Anterior cingulate cortex (tissue), 58 donors: ENCODE measurements around the gene DDX39B.

ENCODE experiments used
- DNase-seq, 58 donors: peaks; one replicate each; lab custom pipeline; 2025; lab: John Stamatoyannopoulos, UW

DDX39B gene

DNA sequence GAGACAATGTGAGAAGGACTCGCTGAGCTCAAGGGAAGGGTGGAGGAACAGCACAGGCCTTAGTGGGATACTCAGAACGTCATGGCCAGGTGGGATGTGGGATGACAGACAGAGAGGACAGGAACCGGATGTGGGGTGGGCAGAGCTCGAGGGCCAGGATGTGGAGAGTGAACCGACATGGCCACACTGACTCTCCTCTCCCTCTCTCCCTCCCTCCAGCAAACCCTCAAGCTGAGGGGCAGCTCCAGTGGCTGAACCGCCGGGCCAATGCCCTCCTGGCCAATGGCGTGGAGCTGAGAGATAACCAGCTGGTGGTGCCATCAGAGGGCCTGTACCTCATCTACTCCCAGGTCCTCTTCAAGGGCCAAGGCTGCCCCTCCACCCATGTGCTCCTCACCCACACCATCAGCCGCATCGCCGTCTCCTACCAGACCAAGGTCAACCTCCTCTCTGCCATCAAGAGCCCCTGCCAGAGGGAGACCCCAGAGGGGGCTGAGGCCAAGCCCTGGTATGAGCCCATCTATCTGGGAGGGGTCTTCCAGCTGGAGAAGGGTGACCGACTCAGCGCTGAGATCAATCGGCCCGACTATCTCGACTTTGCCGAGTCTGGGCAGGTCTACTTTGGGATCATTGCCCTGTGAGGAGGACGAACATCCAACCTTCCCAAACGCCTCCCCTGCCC lies 35.2 kb upstream of the DDX39B start:
- DNase-seq, result peak in 1 of 58 donors; percentile 80

DNA sequence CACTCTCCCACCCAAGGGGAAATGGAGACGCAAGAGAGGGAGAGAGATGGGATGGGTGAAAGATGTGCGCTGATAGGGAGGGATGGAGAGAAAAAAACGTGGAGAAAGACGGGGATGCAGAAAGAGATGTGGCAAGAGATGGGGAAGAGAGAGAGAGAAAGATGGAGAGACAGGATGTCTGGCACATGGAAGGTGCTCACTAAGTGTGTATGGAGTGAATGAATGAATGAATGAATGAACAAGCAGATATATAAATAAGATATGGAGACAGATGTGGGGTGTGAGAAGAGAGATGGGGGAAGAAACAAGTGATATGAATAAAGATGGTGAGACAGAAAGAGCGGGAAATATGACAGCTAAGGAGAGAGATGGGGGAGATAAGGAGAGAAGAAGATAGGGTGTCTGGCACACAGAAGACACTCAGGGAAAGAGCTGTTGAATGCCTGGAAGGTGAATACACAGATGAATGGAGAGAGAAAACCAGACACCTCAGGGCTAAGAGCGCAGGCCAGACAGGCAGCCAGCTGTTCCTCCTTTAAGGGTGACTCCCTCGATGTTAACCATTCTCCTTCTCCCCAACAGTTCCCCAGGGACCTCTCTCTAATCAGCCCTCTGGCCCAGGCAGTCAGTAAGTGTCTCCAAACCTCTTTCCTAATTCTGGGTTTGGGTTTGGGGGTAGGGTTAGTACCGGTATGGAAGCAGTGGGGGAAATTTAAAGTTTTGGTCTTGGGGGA lies 34.3 kb upstream of the DDX39B start:
- DNase-seq, result no peak

DNA sequence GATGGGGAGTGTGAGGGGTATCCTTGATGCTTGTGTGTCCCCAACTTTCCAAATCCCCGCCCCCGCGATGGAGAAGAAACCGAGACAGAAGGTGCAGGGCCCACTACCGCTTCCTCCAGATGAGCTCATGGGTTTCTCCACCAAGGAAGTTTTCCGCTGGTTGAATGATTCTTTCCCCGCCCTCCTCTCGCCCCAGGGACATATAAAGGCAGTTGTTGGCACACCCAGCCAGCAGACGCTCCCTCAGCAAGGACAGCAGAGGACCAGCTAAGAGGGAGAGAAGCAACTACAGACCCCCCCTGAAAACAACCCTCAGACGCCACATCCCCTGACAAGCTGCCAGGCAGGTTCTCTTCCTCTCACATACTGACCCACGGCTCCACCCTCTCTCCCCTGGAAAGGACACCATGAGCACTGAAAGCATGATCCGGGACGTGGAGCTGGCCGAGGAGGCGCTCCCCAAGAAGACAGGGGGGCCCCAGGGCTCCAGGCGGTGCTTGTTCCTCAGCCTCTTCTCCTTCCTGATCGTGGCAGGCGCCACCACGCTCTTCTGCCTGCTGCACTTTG lies 33.6 kb upstream of the DDX39B start, which contains the start of gene TNF:
Gene TNF (plus strand): TSS at position 231 of the 567 bp plus-strand sequence. CDS start 177 bp downstream, at position 408.
- DNase-seq, result peak in 13 of 58 donors; percentile 1 to 35 (median 13)

DNA sequence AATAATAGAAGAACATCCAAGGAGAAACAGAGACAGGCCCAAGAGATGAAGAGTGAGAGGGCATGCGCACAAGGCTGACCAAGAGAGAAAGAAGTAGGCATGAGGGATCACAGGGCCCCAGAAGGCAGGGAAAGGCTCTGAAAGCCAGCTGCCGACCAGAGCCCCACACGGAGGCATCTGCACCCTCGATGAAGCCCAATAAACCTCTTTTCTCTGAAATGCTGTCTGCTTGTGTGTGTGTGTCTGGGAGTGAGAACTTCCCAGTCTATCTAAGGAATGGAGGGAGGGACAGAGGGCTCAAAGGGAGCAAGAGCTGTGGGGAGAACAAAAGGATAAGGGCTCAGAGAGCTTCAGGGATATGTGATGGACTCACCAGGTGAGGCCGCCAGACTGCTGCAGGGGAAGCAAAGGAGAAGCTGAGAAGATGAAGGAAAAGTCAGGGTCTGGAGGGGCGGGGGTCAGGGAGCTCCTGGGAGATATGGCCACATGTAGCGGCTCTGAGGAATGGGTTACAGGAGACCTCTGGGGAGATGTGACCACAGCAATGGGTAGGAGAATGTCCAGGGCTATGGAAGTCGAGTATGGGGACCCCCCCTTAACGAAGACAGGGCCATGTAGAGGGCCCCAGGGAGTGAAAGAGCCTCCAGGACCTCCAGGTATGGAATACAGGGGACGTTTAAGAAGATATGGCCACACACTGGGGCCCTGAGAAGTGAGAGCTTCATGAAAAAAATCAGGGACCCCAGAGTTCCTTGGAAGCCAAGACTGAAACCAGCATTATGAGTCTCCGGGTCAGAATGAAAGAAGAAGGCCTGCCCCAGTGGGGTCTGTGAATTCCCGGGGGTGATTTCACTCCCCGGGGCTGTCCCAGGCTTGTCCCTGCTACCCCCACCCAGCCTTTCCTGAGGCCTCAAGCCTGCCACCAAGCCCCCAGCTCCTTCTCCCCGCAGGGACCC lies 32.6 kb upstream of the DDX39B start:
- no peak for DNase-seq

DNA sequence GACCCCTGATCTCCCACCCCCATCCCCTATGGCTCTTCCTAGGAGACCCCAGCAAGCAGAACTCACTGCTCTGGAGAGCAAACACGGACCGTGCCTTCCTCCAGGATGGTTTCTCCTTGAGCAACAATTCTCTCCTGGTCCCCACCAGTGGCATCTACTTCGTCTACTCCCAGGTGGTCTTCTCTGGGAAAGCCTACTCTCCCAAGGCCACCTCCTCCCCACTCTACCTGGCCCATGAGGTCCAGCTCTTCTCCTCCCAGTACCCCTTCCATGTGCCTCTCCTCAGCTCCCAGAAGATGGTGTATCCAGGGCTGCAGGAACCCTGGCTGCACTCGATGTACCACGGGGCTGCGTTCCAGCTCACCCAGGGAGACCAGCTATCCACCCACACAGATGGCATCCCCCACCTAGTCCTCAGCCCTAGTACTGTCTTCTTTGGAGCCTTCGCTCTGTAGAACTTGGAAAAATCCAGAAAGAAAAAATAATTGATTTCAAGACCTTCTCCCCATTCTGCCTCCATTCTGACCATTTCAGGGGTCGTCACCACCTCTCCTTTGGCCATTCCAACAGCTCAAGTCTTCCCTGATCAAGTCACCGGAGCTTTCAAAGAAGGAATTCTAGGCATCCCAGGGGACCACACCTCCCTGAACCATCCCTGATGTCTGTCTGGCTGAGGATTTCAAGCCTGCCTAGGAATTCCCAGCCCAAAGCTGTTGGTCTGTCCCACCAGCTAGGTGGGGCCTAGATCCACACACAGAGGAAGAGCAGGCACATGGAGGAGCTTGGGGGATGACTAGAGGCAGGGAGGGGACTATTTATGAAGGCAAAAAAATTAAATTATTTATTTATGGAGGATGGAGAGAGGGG lies 31.7 kb upstream of the DDX39B start:
- DNase-seq, result no peak

DNA sequence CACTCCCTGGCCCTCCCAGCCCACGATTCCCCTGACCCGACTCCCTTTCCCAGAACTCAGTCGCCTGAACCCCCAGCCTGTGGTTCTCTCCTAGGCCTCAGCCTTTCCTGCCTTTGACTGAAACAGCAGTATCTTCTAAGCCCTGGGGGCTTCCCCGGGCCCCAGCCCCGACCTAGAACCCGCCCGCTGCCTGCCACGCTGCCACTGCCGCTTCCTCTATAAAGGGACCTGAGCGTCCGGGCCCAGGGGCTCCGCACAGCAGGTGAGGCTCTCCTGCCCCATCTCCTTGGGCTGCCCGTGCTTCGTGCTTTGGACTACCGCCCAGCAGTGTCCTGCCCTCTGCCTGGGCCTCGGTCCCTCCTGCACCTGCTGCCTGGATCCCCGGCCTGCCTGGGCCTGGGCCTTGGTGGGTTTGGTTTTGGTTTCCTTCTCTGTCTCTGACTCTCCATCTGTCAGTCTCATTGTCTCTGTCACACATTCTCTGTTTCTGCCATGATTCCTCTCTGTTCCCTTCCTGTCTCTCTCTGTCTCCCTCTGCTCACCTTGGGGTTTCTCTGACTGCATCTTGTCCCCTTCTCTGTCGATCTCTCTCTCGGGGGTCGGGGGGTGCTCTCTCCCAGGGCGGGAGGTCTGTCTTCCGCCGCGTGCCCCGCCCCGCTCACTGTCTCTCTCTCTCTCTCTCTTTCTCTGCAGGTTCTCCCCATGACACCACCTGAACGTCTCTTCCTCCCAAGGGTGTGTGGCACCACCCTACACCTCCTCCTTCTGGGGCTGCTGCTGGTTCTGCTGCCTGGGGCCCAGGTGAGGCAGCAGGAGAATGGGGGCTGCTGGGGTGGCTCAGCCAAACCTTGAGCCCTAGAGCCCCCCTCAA lies 30.5 kb upstream of the DDX39B start, which contains the start of gene LTA:
Gene LTA (plus strand): TSS at position 249 of the 871 bp plus-strand sequence. CDS start 454 bp downstream, at position 703.
- no peak for DNase-seq

DNA sequence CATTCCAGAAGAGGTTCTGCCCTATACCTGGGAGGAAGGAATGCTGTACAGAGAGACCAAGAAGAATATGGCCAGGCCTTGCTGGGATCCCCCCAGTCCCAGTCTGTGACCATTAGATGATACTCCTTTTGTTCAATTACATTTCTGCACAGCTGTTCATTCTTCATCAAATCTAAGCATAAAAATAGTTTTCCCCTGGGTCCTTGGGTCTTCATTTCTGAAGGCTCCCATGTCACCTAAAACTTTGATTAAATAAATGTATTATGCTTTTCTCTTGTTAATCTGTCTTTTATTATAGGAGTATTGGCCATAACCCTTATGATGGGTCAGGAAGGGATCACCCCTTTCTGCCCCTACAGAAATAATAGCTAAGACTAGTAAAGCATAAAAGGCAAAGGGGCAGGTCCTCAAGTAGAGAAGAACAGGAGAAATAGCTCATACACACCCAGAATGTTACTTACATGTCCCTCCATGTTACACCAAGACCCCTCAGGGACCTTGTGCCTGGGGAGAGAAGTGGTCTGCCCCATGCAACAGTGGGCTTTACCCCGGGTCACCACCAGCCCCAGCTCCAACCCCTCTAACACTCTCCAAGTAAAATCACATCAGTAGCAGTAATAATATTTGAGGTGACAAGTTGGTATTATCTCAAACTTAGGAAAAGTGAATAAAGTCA lies 28.2 kb upstream of the DDX39B start:
- DNase-seq, result no peak

DNA sequence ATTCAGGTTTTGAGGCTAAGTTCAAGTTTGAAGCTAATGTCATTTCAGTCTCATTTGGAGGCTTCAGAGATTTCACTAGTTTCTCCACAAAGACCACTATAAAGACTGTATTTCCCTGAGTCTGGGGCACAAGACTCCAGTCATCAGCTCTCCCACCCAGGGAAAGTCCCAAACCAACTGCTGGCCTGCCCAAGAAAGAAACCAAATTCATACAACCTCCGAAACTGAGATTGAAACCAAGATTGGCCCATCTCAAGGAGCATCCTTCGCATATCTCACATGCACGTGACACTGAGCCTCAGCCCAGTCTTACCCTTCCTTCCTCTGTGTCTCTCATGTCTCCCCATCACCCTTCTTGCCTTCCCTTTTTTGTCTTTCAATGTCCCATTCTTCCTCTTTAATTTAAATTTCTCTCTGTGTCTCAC lies 26.7 kb upstream of the DDX39B start:
- DNase-seq, result peak in 1 of 58 donors; percentile 9

DNA sequence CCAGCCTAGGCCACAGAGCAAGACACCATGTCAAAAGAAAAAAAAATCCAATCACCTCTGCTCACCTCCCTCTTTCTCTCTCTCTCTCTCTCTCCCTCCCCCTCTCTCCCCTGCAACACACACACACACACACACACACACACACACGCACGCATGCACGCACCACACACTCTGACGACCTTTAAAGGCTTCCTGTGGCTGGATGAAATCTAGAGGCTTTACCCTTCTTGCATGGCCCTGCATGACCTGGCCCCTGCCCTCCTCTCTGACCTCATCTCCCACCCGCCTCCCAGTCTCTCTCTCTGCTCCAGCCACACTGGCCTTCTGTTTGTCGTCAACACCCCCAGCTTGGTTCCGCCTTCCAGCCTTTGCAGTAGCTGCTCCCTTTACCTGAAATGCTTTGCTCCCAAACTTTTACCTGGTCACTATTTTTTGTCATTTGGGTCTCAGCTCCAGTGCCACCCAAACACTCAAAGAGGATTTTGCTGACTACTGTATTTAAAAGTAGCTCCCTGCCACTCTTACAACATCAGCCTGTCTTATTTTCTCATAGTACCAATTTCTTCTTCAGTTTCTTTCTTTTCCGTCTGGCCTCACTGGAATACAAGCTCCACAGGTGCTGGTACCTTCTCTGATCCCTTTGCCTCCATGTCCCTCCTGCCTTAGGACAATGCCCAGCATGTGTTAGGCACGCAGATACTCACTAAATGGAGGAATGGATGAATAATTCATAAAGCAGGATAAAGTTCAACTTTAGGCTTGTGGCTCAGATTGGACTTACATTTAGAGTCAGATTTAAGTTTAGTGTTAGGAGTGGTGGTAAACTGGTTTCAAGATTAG lies 25.9 kb upstream of the DDX39B start:
- DNase-seq, result no peak

DNA sequence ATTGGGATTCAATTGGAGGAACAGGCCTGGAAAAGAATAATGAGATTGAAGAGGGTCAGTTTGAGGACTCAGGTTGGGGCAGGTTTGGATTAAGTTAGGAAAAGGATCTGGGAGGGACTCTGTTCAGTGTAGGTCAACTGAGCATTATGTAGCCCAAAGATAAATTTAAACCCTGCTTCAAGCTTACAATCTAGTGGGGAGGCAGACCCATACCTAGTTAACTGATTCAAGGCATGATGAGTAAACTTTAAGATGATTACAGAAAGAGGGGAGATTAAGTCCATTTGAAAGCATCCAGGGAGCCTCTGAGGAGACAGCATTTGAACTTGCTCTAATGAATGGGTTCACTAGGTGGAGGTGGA lies 18.9 kb upstream of the DDX39B start:
- no peak for DNase-seq

DNA sequence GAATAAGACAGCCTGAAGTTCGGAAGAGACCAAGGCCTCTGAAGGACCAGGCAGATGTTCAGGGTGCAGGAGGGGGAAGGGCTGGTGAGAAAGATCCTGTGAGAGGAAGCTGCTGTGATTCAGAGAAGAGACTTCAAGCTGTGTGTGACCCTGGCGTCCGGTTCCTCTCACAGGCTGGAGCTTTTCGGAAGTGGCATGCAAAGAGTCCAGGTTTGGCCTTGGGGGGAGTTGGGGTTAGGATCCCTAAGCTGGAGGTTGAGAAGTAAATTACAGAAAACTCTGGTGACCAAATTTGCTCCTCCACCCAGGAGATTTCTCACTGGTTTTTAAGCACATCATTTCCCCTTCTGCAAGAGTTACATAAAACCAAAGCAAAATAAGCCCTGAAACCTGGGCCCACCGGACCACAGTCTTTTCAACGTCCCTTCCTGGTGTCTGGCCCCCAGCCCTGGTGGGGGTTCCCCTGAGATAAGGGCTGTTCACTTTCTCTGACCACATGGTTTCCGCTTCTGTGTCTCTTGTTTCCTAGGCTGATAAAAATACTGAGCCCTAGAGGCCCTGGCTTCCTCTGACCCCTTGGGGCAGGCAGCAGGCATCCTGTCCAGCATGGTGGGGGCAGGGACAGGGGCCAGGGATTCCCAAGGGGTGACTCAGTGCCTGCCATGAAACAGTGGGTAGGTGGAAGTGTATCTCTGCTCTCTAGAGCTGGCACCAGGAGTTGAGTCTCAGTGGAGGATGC lies 18.3 kb upstream of the DDX39B start:
- peak in 25 of 58 donors; percentile 4 to 38 (median 16) for DNase-seq

DNA sequence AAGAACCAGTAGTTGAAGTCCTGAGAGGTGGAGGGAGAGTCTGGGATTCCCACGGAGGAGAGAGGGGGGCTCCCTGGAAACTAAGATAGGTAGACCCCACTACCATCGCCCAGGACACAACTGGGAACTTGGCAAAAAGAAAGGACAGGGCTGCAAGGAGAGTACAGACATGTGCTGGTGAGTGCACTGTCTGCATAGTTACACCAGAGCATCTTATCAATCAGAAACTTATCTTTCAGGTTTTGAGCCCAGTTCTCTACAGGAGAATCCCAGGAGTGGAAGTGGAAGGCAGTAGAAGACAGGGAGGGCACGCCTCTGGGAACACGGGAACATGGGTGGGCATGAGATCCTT lies 17.8 kb upstream of the DDX39B start:
- no peak for DNase-seq

DNA sequence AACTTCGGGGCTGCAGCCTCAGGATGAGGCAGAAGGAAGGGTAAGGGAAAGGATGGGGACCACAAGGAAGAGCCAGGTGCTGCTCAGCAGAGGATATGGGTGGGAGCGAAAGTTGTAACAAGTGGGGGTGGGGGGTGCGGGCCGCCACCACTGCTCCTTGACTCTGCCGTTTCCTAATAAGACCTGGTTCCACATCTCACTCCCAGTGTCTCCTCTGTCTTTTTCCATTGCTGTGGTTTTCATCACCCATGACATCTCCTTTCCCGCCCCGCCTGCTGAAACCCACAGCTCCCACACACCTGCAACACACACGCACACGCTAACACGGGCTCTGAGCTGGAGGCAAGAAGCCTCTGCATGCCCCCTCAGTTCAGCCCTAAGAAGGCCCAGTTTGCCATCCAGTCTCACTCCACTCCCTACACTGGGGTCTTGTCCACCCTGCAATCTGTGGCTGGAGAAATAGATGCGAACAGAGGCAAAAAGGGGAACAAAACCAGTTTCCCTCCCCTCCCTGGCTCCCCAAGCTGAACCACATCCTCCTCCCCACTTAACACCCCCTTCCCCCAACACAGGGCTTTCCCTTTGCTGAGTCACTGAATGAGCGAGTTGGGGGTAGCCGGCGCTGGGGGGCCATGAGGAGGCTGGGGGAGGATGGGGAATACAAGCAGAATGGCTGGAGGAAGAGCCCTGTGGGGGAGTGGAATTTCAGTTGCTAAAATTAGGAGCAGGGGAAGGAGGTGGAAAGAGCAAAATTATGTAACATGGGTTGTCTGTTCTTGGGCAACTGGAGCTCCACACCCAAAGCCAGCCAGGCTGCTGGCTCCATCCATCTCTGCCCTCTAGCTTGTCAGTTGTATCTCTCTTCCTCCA lies 17.1 kb upstream of the DDX39B start:
- peak in 18 of 58 donors; percentile 11 to 68 (median 34) for DNase-seq

DNA sequence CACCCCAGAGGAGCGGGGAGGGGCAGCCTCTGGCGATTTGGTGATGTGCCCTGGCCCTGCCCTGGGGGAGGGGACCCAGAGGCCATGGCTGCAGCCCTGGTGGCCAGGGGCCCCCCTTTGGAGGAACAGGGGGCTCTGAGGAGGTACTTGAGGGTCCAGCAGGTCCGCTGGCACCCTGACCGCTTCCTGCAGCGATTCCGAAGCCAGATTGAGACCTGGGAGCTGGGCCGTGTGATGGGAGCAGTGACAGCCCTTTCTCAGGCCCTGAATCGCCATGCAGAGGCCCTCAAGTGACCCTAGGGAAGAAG lies 16.5 kb upstream of the DDX39B start:
- no peak for DNase-seq
